Mononuclear cell (primary cell): ENCODE results near the gene LPCAT3. TPM values are rescaled to one million over a fixed set of nuclear protein-coding genes. Genes with fewer than 3 reads are reported as not detected.
"Not testable (repeated sequence)": the region's sequence is repeated elsewhere in the genome, so short reads cannot be mapped to it uniquely, and the experiment has no call there.

Experiments used
- H3K27me3 ChIP-seq: 2 replicates; pipeline ENCODE4 v1.6.0; 2011; ENCODE audit warnings: low read length, control low read depth; ENCODE audit not compliant: insufficient read depth
- H3K4me1 ChIP-seq: 2 replicates; pipeline ENCODE4 v1.5.1; 2011; ENCODE audit warnings: mild to moderate bottlenecking, low read length, control low read depth; ENCODE audit not compliant: insufficient read depth
- H3K4me3 ChIP-seq: 2 replicates; pipeline ENCODE4 v1.5.1; 2011; ENCODE audit warnings: mild to moderate bottlenecking, low read length, moderate library complexity
- H3K9me3 ChIP-seq: 2 replicates; pipeline ENCODE4 v1.5.1; 2011; ENCODE audit warnings: low read depth, mild to moderate bottlenecking, control low read depth, low read length
- total RNA-seq: library from RNA; depleted of rRNA; stranded (reverse); fragments of >200 nt; gene quantifications from one replicate; pipeline ENCODE4 v1.2.3, GENCODE V29; 2012

LPCAT3 gene
- total RNA-seq, 1 donor: 11.0 TPM

- Histone ChIP-seq H3K4me1 (peaks cover 41% of the 10 kb centered on the region), H3K27me3 (no peaks in the 10 kb centered on the region), H3K4me3 (no peak overlapping the region), H3K9me3 (no peaks in the 10 kb centered on the region)
These were observed 1.2 kb downstream of the LPCAT3 start for GRCh38 chr12:7016958-7017571.

- Histone ChIP-seq H3K4me3 (no peak overlapping the region), H3K9me3 (no peaks in the 10 kb centered on the region), H3K4me1 (peaks cover 50% of the 10 kb centered on the region), H3K27me3 (no peaks in the 10 kb centered on the region)
These were observed 2.5 kb downstream of the LPCAT3 start for GRCh38 chr12:7015555-7016370.

- no peaks in the 10 kb centered on the region for H3K9me3 ChIP-seq
- peaks cover 63% of the 10 kb centered on the region for H3K4me1 ChIP-seq
- no peak overlapping the region for H3K4me3 ChIP-seq
- no peaks in the 10 kb centered on the region for H3K27me3 ChIP-seq
These were observed 5.2 kb downstream of the LPCAT3 start for GRCh38 chr12:7013101-7013500.

- Histone ChIP-seq H3K4me3 (no peak overlapping the region), H3K4me1 (peaks cover 65% of the 10 kb centered on the region), H3K9me3 (no peaks in the 10 kb centered on the region), H3K27me3 (no peaks in the 10 kb centered on the region)
These were observed 6.2 kb downstream of the LPCAT3 start for GRCh38 chr12:7012024-7012607.

GRCh38 chr12:7011398-7011797 is 6.9 kb downstream of the LPCAT3 start:
- H3K4me3 ChIP-seq, H3K9me3 ChIP-seq, H3K27me3 ChIP-seq: not testable (repeated sequence)
- H3K4me1 ChIP-seq: peaks cover 64% of the 10 kb centered on the region

DNA sequence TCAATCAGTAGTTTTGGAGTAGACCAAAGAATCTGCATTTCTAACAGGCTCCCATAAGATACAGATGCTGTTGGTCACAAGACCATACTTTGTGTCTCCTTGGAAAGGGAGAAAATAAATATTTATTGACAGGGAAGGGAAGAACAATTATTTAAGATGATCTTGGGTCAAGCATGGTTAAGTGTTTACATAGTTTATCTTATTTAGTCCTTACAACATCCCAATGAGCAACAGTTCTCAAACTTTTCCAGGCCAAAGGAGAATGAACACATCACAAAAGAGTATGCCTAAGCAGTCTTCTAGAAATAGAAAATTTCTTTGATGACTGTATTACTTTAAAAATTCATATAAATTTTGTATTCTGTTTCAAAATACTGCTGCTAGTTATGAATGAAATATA is 8.8 kb downstream of the LPCAT3 start:
- no peaks in the 10 kb centered on the region for H3K9me3 ChIP-seq
- no peak overlapping the region for H3K4me3 ChIP-seq
- no peaks in the 10 kb centered on the region for H3K27me3 ChIP-seq
- peaks cover 72% of the 10 kb centered on the region for H3K4me1 ChIP-seq

GRCh38 chr12:7008864-7009263 is 9.4 kb downstream of the LPCAT3 start:
- peaks cover 76% of the 10 kb centered on the region for H3K4me1 ChIP-seq
- H3K4me3 ChIP-seq: no peak overlapping the region

DNA sequence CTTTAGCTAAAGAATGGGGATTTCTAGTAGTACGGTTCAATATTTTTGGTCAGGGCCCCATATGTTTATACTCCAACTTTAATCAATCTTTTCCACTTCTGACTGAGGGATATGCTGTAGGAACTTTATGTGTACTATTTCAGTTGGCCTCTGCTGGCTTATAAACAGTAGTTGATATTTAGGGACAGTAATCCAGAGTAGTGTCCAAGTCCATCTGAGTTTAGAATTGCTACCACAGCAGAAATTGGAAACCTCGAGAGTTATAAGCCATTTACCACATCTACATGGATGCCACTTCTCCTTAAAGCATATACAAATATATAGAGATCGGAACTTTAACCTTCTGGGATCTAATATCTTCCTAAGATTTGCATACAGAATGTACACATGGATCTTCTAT is 11.6 kb downstream of the LPCAT3 start:
- Histone ChIP-seq H3K27me3 (no peaks in the 10 kb centered on the region), H3K4me3 (no peak overlapping the region), H3K4me1 (peaks cover 73% of the 10 kb centered on the region)

More at GRCh38 chr12:7008864-7009263, 9.4 kb downstream of the LPCAT3 start:
- Histone ChIP-seq H3K9me3 (no peaks in the 10 kb centered on the region), H3K27me3 (no peaks in the 10 kb centered on the region)

GRCh38 chr12:7005311-7005710 is 13.0 kb downstream of the LPCAT3 start:
- no peaks in the 10 kb centered on the region for H3K9me3 ChIP-seq
- H3K27me3 ChIP-seq: no peaks in the 10 kb centered on the region
- H3K4me1 ChIP-seq: peaks cover 64% of the 10 kb centered on the region
- no peak overlapping the region for H3K4me3 ChIP-seq

More for the DNA sequence above, 11.6 kb downstream of the LPCAT3 start:
- H3K9me3 ChIP-seq: no peaks in the 10 kb centered on the region

GRCh38 chr12:7004840-7005239 is 13.4 kb downstream of the LPCAT3 start:
- H3K4me1 ChIP-seq: peaks cover 59% of the 10 kb centered on the region
- H3K9me3 ChIP-seq: no peaks in the 10 kb centered on the region
- H3K27me3 ChIP-seq: no peaks in the 10 kb centered on the region
- H3K4me3 ChIP-seq: no peak overlapping the region

GRCh38 chr12:7004287-7004803 is 13.9 kb downstream of the LPCAT3 start:
- Histone ChIP-seq H3K4me1 (peaks cover 57% of the 10 kb centered on the region), H3K27me3 (no peaks in the 10 kb centered on the region), H3K9me3 (no peaks in the 10 kb centered on the region), H3K4me3 (no peak overlapping the region)

GRCh38 chr12:7001921-7002591 is 16.2 kb downstream of the LPCAT3 start:
- Histone ChIP-seq H3K4me1 (peaks cover 34% of the 10 kb centered on the region), H3K27me3 (no peaks in the 10 kb centered on the region), H3K9me3 (no peaks in the 10 kb centered on the region), H3K4me3 (no peak overlapping the region)

GRCh38 chr12:6998715-6999451 is 19.4 kb downstream of the LPCAT3 start:
- Histone ChIP-seq H3K4me3 (no peak overlapping the region), H3K4me1 (peaks cover 7% of the 10 kb centered on the region), H3K9me3 (no peaks in the 10 kb centered on the region), H3K27me3 (no peaks in the 10 kb centered on the region)

DNA sequence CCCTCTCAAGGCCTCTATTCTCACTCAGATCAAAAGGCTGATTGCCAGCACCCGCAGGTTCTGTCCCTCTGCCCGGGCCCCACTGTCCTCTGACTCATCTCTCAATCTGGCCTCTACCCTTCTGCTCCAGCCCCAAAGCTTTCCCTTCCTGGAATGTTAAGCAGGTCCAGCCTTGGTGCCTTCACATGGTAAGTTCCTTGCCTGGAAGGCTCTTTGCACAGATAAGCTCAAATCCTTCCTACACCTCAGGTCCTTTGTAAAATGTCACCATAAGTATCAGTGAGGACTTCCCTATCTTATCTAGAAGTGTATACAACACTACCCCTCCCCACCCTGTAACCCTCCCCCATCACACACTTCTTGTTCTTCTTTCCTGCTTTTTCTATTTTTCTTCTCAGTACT is 22.2 kb downstream of the LPCAT3 start:
- no peaks in the 10 kb centered on the region for H3K9me3 ChIP-seq
- H3K4me3 ChIP-seq: no peak overlapping the region
- no peaks in the 10 kb centered on the region for H3K27me3 ChIP-seq
- no peaks in the 10 kb centered on the region for H3K4me1 ChIP-seq
